ENCODE data around the gene HSPA8. TPM values are rescaled to one million over a fixed set of nuclear protein-coding genes. Genes with fewer than 3 reads are reported as not detected.
"Not testable (repeated sequence)": the region's sequence is repeated elsewhere in the genome, so short reads cannot be mapped to it uniquely, and the experiment has no call there.

The HSPA8 gene
- total RNA-seq, 4 donors from 2014 or later, result 425 to 660 (median 550) TPM

DNA sequence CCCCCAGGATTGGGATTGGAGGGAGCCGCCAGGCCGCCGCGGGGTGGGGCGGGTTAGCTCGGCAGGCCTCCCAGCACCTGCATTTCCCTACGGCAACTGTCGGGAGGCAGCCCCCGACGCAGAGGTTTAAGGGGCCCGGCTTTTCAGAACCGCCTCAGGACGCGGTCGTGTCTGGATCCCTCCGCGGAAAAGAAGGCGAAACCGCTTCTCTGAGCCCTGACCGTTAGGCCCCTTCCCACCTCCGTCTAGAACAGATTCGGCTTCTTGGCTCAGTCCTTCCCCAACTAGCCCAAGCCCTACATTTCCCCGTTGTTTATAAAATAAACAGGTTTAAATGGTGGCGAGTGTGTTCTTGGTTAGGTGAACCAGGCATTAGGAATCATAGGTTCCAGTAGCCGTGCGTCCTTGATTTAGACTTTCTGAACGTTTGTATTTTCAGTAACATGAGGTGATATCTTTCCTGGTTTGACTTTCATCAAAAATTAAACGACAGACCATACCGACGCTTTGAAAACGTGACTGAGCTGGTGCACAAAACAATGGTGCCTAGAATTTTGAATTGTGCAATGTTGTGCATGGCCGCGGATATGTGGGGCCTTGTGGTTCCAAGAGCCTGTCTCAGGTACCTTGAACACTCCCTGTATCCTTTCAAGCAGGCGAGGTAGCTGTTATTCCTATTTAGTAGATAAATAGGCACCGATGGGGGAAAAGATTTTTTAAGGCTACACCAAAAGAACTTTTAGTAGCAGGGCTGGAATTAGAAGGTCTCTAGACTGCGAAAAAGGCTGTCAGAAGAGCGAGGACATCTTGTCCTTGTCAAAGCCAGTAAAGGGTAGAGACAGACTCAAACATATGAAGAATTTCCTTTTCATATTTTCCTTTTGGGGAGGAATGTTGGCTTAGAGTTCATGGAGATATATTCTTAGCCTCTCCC, 1.2 kb upstream of the HSPA8 start:
- Histone ChIP-seq H3K4me3 (peak overlapping the region; percentile 82 to 98 (median 84)), H3K36me3 (peaks cover 3 to 26% (median 8%) of the 10 kb centered on the region in 3 donors), H3K9me3 (no peaks in the 10 kb centered on the region), H3K27me3 (peaks cover 0 to 3% of the 10 kb centered on the region in 2 donors), H3K4me1 (peaks cover 0 to 59% (median 33%) of the 10 kb centered on the region in 4 donors), H3K27ac (peak overlapping the region; percentile 100)
- TF ChIP-seq EP300 (IDR thresholded peaks at IDR 0.05), result peak in 1 of 2 donors; percentile 45
- no peak for TF ChIP-seq CTCF (IDR thresholded peaks at IDR 0.05)
- WGBS, 2 donors, result 4 to 5% methylated on average over 26 to 37 of the region's 37 CpGs
- DNase-seq (ENCODE audit: low spot score in 2 of 2), result peak in 1 of 2 donors; percentile 63

- Histone ChIP-seq H3K9me3 (no peaks in the 10 kb centered on the region), H3K27ac (peak overlapping the region; percentile 100), H3K36me3 (peaks cover 3 to 34% (median 11%) of the 10 kb centered on the region in 3 donors), H3K4me1 (peaks cover 0 to 67% (median 39%) of the 10 kb centered on the region in 4 donors), H3K27me3 (peaks cover 0 to 3% of the 10 kb centered on the region in 2 donors), H3K4me3 (peak overlapping the region; percentile 84 to 98 (median 88))
- WGBS, 2 donors, result 1% methylated on average over 57 to 58 of the region's 63 CpGs
- peak; percentile 97 to 98 for DNase-seq (ENCODE audit: low spot score in 2 of 2)
- TF ChIP-seq CTCF (IDR thresholded peaks at IDR 0.05) (peak in 1 of 5 experiments; percentile 35), POLR2A (IDR thresholded peaks at IDR 0.05) (peak; percentile 72 to 77), EP300 (IDR thresholded peaks at IDR 0.05) (peak; percentile 83 to 96)
These were observed 389 bp upstream of the HSPA8 start for GRCh38 chr11:123062158-123062891.

GRCh38 chr11:123060277-123061000, 1.5 kb downstream of the HSPA8 start:
- Histone ChIP-seq H3K4me1 (peaks cover 0 to 76% (median 41%) of the 10 kb centered on the region in 4 donors), H3K9me3 (no peaks in the 10 kb centered on the region), H3K27ac (peak overlapping the region; percentile 92 to 100 (median 100)), H3K4me3 (peak overlapping the region; percentile 84 to 98 (median 88)), H3K36me3 (peaks cover 5 to 53% (median 24%) of the 10 kb centered on the region in 3 donors), H3K27me3 (peaks cover 0 to 3% of the 10 kb centered on the region in 2 donors)
- WGBS, 2 donors, result 5 to 9% methylated on average over 8 of the region's 8 CpGs
- TF ChIP-seq CTCF (IDR thresholded peaks at IDR 0.05) (no peak), EP300 (IDR thresholded peaks at IDR 0.05) (no peak), POLR2A (IDR thresholded peaks at IDR 0.05) (no peak)
- no peak for DNase-seq (ENCODE audit: low spot score in 2 of 2)

- not testable (repeated sequence) for H3K27me3 ChIP-seq
- WGBS, 2 donors, result 46 to 50% methylated on average over 18 of the region's 18 CpGs
These were observed 2.7 kb downstream of the HSPA8 start for GRCh38 chr11:123059041-123059920.

More at GRCh38 chr11:123059041-123059920, 2.7 kb downstream of the HSPA8 start:
- H3K9me3 ChIP-seq; DNase-seq (ENCODE audit: low spot score in 2 of 2): not testable (repeated sequence)
- Histone ChIP-seq H3K27ac (peak overlapping the region; percentile 2 to 100 (median 17)), H3K4me3 (peak overlapping the region; percentile 23 to 98 (median 84)), H3K36me3 (peaks cover 5 to 60% (median 24%) of the 10 kb centered on the region in 3 donors), H3K4me1 (peaks cover 0 to 76% (median 38%) of the 10 kb centered on the region in 4 donors)

All from tibial nerve (tissue), 4 donors.